Activated gamma-delta T cell (primary cell): ENCODE data around the gene CEP250.
"Not testable (repeated sequence)": the region's sequence is repeated elsewhere in the genome, so short reads cannot be mapped to it uniquely, and the experiment has no call there.

ENCODE experiments used
- DNase-seq: peaks from one replicate; lab custom pipeline; 2025; lab: John Stamatoyannopoulos, UW

The CEP250 gene

DNA sequence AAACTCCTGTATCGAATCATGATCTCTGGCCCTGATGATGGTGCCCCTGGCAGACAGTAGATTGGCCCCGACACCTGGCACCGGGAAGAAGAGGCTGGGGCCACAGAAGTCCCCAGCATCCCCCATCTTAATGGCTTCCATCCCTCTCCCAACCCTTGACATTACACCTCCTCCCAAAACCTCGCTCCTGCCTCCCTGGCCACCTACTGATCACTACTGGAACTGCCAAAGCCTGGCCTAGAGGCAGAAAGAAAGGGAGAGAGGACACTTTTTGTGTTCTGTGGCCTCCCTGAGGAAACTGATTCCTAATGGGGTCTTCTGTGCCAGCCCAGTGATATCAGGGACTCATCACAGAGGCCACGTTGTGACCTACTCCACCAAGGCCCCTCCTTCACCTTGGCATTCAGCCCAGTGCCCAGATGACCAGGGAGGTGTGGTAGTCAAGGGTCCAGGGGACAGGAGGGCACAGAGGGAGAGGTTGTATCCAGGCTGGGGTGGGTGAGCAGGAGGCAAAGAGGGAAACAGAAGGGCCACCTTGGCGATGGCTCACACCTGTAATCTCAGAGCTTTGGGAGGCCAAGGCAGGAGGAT, 68.0 kb downstream of the CEP250 start:
- DNase-seq = no peak

DNA sequence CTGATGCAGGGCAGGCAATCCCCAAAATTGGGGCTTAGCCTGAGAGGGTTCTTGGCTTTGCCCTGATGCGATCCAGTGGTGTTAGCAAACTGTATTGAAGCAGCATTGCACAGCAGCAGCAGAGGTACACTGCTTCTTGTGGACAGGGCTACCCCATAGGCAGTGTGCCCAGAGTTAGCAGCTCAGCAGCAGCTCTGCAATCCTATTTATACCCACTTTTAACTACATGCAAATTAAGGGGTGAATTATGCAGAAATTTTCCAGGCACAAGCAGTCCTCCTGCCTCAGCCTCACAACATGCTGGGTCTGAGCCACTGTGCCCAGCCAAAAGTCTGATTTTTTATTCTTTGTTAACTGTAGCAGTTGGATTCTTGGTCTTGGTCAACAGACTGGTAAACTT, 70.2 kb downstream of the CEP250 start:
- no peak for DNase-seq

DNA sequence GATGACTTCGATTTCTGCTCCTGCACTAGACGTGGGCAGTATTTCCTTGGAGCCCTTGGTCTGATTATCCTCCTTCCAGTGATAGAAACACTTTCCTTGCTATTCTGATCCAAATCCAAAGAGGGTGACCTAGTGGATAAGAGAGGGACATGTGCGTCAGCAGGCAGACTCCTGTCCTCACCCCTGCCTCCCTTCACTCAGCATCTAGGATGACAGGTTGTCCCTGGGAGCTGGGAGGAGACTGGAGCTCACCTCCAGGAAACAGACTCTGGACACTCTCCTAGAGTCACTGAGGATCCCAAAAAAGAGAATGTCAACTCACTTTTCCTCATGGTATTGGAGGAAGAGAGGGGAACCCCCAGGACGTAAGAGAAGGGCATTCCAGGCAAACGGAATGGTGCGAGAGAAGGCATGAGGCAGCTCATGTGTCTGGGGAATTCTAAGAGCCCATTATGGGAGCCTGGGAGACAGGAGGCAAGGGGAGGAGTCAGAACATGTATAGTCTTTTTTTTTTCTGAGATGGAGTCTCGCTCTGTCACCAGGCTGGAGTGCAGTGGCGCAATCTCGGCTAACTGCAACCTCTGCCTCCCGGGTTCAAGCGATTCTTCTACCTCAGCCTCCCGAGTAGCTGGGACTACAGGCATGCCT, 71.8 kb downstream of the CEP250 start:
- DNase-seq = no peak

DNA sequence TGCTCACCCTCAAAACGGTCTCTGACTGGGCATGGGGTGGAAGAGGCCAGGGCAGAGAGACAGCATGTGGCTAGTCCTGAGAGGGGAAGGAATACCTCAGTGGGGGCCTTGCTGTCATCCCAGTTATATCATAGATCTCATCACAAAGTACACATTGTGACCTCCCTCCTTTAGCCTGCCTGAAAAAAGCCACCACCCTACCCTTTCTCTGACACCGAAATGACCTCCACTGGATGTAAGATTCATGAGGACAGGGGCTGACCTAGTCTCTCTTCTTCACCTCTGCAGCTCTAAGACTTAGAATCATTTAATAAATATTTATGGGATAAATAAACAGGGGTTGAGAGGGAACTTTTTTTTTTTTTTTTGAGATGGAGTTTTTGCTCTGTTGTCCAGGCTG, 74.2 kb downstream of the CEP250 start, which contains the start of gene C20orf173:
C20orf173 (minus strand) TSS at position 101 of the 400 bp plus-strand sequence. CDS start 279 bp downstream, outside the sequence.
- no peak for DNase-seq

DNA sequence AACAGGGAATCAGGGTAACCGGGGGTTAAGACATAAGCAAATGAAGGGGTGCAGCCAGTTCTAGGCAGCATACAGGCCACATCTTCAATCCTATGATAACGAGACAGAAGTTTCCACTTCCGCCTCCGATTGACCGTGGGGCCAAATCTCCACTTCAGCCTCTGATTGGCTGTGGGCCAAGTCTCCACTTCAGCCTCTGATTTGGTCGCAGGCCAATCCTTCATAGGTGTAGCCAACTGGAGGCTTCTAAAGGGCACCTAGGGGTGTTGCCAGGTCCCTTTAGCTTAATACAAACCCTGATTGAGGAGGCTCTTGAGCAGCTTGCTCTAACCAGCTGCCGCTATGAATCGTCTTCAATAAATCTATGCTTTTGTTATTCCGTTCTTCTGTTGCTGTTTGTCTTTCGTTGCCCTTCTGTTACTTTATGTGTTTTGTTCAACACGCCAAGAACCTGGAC, 84.4 kb downstream of the CEP250 start:
- no peak for DNase-seq

DNA sequence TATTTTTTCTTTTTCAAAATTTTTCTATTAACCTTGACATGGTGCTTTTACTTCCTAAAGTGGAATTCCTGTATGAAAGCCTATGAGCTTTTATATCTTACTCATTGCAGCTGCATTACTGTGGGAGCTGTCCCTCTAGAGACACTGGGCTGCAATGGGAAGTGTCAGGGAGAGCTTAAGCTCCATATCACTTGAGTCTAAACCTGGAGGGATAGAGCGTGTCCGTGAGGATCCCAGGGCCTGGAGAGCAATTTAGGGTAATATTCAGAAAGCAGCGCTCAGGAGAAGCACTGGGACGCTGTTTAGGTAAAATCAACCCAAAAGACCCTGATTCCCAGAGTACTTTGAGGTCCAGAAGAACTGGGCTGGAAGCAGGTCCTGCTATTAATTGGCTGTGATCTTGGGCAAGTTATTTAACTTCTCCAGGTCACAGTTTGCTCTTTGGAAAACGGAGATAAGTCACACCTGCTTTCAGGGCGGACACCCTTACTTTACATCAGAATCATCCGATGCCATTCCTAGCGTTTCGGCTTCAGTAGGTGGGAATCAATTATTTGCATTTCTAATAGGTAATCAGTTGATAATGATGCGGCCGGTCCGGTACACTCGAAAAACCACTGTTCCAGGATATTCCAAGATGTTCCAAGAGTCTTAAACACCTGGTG, 85.9 kb downstream of the CEP250 start:
- DNase-seq = no peak

DNA sequence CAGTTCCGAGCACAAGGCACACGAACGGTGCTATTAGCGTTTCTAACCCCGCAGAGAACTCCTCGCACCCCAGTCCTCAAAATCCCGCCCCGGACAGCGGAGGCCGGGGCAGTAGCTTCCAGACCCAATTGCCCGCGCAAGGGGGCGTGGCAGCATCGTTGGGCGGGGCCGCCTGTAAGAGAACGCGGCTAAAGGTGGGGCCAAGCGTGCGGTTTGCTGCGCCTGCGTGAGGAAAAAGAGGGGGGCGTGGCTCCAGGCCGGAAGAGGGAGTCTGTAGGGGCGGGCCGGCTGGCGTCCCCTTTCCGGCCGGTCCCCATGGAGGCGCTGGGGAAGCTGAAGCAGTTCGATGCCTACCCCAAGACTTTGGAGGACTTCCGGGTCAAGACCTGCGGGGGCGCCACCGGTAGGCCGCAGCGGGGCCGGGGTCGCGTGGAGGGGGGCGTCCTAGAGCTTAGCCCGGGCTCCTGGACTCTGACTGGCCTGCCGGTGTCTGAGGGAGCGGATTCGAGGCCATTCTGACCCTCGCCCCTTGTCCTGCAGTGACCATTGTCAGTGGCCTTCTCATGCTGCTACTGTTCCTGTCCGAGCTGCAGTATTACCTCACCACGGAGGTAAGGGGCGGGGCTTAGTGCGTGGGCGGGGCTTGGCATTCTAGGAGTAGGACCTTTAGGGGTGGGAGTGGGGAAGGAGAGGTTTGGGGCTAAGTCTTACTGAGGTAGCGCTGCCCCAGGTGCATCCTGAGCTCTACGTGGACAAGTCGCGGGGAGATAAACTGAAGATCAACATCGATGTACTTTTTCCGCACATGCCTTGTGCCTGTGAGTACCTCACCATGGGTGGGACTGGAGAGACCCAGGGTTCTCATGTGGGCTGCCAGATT, 86.6 kb downstream of the CEP250 start, which contains the start of gene ERGIC3:
ERGIC3 (plus strand) TSS at position 296 of the 880 bp plus-strand sequence; CDS start at position 316, 20 bp downstream.
- peak; percentile 89 for DNase-seq

DNA sequence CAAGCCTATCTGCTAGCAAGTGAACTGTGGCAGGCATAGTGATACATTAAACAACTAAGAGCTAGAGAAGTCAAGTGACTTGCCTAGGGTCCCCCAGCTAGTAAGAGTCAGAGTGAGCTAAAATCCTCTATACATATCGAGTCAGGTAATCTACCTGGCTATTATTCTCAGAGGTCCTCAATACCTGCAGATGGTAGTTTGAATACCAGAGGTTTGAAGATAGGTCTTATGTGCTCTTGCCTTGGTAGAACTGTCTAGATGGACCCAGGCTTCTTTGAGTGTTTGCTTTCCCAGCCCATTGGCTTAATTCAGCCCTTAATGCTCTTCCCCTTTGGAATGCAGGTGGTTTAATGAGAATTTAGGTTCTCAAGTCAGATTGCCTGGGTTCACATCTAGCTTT, 87.6 kb downstream of the CEP250 start:
- DNase-seq = no peak

DNA sequence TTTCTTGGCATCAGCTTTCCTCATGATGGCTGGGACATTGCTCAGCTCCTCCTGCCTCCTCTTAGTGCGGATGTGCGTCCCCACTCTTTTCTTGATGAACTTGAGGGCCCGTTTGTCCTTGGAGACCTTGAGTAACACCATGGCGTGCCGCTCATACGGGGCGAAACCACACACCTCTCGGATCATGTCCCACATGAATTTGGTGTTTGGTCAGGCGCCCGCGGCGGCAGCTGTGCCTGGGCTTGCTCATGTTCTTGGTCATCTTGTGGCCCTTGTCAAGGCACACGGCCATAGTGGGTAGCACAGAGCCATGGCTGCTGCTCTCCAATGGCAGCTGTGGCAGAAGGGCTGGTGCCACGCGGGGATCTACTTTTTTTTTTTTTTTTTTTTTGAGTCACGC, 89.0 kb downstream of the CEP250 start:
- no peak for DNase-seq

DNA sequence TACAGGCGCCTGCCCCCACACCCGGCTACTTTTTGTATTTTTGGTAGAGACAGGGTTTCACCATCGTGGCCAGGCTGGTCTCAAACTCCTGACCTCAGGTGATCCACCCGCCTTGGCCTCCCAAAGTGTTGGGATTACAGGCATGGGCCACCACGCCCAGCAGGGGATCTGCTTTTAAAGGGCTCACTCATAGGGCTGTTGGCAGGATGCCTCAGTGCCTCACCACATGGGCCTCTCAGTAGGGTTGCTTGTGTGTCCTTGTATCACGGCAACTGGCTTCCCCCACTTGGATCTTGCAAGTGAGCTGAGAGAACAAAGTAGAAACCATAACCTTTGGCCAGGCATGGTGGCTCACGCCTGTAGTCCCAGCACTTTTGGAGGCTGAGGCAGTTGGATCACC, 89.5 kb downstream of the CEP250 start:
- not testable (repeated sequence) for DNase-seq

DNA sequence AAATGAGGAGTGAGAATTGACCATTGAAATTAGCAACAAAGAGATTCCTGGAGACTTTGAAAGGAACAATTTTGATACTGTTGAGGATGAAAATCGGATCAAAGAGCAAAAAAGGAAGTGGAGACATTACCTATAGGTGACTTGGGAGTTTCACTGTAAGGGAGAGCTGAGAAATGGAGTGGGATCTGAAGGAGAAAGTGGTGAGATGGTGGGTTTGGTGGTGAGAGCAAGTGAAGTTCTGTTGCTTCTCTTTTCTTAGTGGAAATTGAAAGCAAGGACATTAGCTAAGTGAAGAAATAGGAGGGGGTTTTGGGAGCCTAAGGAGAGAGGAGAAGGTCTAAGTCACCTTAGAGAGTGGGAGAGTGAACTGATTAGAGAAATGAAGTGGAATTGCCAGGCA, 90.7 kb downstream of the CEP250 start:
- no peak for DNase-seq

DNA sequence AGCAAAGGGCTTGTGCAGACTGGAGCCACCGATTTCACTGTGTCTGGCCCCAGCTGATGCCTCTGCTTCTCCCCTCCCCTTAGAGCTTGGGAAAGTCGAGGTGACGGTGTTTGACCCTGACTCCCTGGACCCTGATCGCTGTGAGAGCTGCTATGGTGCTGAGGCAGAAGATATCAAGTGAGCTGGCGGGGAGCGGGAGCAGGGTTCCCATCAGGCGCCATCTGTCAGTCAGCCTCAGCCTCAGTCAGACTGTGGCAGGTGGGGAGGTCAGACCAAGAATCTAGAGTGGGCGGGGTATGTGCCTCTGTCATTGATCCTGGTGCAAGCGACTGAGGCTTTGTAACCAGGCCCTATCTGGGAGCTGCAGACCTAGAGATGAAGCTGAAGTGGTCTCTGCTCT, 91.9 kb downstream of the CEP250 start:
- no peak for DNase-seq

DNA sequence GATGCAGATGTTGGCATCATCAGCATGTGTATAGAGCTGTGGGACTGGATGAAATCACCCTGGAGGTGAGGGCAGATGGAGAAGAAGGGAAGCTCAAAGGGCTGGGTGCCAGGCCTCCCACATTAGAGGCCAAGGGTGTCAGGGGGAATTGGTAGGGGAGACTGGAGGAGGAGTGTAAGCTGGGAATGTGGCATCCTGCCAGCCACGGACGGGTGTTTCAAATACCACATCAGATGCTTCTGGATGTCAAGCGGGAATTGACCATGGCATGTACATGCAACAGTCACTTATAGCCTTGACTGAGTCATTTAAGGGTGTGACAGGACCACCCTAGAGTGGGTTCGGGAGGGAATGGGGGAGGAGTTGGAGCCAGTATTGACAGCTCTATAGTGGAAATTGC, 96.1 kb downstream of the CEP250 start:
- no peak for DNase-seq

DNA sequence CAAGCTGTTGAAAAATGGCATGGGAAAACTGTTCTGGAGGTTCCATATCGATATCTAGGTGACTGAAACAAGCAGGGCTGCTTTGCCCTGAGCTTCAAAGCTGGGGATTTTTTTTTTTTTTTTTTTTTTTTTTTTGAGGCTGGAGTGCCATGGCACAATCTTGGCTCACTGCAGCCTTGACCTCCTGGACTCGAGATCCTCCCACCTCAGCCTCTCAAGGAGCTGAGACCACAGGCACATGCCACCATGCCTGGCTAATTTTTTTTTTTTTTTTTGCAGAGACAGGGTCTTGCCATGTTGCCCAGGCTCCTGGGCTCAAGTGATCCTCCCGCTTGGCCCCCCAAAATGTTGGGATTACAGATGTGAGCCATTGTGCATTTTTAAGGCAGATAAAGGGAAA, 97.5 kb downstream of the CEP250 start:
- DNase-seq = no peak

DNA sequence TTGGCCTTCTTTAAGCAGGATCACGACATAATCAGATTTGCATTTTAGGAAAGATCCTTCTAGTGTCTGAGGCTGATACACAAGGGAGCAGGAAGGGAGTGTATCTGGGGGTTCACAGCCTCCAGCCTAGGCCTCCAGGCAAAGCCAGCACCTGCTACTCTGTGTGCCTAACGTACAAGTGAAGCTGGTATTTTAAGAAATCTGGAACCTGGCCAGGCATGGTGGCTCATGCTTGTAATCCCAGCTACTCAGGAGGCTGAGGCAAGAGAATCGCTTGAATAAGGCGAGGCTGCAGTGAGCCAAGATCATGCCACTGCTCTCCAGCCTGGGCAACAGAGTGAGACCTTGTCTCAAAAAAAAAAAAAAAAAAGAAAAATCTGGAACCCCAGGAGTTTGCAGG, 100.1 kb downstream of the CEP250 start:
- DNase-seq = not testable (repeated sequence)

DNA sequence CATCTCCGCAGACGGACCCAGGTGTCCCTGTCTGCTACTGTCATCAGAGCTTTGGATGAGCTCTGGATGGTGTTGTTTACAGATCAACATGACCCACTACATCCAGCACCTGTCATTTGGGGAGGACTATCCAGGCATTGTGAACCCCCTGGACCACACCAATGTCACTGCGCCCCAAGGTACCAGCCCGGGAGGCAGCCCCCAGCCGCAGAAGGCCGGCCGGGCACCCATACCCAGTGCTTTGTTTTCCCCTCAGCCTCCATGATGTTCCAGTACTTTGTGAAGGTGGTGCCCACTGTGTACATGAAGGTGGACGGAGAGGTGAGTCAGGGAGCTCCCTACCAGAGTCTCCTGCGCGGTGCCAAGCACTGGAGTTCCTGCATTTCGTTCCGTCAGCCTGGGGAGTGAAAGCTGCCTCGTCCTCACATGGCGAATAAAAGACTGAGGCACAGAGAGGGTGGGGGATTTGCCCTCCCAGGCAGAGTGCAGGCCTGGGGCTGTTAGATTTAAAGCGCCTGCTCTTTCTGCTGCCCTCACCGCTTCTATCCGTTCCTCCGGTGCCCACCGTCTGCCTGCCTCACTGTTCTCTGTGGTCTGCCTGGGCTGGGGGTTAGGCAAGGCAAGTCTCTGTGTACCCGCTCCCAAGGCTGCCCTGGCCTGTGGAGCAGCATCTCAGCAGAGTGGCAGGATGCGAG, 100.7 kb downstream of the CEP250 start:
- no peak for DNase-seq

DNA sequence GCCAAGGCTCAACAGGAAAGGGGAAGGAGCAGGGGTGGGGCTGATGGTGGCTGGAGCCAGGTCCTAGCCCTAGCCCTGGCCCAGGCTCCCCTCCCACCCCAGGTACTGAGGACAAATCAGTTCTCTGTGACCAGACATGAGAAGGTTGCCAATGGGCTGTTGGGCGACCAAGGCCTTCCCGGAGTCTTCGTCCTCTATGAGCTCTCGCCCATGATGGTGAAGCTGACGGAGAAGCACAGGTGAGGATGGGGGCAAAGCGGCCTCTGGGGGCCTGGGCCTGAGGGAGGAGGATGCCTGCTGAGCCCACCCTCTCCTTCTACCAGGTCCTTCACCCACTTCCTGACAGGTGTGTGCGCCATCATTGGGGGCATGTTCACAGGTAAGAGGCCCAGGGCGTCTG, 101.5 kb downstream of the CEP250 start:
- DNase-seq = no peak

DNA sequence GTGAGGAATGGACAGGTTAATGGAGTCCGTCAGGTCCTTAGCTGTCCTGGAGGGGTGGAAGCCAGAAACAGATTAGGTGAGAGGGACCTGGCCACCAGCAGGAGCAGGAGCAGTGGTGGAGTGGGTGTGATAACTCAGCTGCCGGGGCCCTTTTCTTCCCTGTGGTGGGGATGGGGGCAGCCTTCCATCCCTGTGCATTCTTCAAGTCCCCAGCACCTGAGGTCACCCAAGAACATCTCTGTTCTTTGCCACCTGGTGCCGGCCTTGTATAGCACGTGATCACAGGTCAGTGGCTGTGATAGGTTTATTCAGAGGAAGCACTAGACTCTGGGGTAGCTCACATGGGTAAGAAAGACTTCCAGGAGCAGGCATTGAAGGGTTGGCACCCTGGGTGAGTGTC, 103.1 kb downstream of the CEP250 start:
- DNase-seq = no peak

DNA sequence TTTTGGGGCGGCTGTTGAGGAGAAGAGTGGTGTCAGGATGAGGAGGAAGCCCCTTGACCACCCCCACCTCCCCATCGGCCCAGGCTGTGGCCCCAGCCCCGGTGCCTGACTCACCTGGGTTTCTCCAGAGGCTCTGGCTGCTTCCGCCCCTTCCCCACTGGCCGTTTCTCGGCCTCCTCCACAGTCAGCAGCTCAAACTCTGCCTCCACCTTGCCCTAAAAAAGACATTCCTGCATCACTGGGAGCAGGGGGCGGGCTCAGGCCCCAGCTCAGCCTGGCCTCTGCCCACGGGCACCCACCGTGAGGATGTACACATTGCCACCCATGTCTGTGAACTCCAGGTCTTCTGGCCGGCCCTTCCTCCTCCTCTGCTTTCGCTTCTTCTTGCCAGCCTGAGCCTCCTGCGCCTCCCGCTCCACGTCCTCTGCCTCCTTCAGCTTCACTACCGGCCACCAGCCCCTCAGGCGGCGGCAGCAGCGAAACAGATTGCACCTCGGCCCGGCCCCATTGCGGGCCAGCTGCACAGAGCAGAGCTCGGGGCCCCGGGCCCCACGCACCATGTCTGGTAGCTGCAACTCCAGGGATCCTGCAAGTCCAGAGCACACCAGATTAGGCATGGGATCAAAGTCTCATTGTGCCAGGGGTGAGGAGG, 103.8 kb downstream of the CEP250 start:
- no peak for DNase-seq

DNA sequence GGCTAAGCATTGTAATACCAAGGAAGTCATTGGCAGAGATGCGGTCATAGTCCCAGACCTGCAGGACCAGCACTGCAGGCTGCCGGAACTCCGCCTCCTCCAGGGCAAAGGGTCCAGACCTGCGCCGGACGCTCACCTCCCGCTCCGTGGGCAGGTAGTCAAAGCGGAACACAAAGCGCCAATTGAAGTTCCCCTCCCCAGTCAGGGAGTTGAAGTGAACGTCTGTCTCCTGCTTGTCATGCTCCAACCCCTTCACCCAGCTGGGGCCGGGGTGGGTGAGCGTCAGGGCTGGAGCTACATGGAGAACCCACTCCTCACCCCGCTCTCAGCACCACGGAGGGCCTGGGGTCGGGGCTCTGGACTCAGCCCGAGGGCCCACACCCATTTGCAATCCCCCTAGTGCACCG, 104.7 kb downstream of the CEP250 start:
- no peak for DNase-seq

DNA sequence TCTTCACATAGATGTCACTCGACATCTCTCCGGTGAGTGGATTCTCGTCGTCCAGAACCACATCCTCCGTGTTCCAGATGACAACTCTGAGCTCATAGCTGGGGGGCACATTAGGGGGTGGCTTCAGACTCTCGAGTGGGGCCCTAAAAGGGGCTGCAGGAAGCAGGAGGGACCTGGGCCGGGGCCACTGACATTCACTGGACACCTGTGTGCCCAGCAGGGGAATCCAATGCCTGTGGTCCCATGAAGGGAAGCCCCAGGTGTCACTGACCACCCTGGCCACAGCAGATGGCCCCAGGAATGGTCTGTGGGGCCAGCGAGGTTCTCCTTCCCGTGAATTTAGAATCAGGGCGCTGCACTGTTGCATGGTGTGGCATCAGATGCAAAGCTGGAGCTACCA, 105.1 kb downstream of the CEP250 start:
- DNase-seq = no peak
